Left lobe of liver (tissue), 2 donors: ENCODE measurements around the gene TMEM225B. TPM values are rescaled to one million over a fixed set of nuclear protein-coding genes. Genes with fewer than 3 reads are reported as not detected.
"Not testable (repeated sequence)": the region's sequence is repeated elsewhere in the genome, so short reads cannot be mapped to it uniquely, and the experiment has no call there.

Source experiments
- ATAC-seq: fragments of 200-7000 bp; cut with Tn5 transposase; one replicate; pipeline ENCODE4 v1.9.1; 2020; ENCODE audit warnings: mild to moderate bottlenecking, moderate library complexity
- DNase-seq: peaks from one replicate; pipeline ENCODE4 v3.0.0-alpha.2; 2020; ENCODE audit warnings: low spot score
- total RNA-seq: library from RNA; stranded (reverse); gene quantifications from one replicate; pipeline ENCODE4 v1.2.1, GENCODE V29; 2021
- donor health status: DM: no; HTN: no; CAD: no; lungs with moderate emphysema.
- donor health status: DM: no; HTN: yes; CAD: no.

Gene TMEM225B
- total RNA-seq, 1 donor from 2014 or later, result 0.18 TPM

DNA sequence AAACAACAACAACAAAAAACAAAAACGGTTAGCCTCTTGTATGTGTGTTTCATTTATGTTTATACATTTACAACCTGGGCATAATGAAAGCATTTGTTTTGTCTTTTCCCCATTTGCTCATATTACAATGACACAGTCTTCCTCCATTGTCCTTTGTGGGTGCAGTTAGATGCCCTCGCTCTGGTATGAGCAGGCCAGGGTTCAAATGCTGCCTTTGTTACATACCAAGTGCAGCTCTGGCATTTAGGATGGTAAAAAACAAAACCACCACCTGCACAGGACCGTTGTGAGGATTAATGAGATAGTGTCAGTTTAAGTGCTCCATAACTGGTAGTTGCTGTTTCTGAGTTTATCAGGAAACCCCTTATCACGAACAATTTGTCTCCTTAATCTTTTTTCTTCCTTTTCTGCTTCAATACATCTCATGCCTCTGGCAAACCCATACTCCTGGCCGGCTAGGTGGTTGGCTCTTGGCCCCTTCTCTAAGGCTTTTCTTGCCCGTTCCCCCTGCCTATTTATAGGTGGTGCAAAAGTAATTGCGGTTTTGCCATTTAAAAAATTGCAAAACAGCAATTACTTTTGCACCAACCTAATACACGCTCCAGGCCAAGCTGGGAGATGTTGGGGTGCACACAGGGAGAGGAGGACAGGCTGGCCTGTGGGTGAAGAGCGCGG, 18.6 kb upstream of the TMEM225B start:
- no peak for DNase-seq
- no peak for ATAC-seq

DNA sequence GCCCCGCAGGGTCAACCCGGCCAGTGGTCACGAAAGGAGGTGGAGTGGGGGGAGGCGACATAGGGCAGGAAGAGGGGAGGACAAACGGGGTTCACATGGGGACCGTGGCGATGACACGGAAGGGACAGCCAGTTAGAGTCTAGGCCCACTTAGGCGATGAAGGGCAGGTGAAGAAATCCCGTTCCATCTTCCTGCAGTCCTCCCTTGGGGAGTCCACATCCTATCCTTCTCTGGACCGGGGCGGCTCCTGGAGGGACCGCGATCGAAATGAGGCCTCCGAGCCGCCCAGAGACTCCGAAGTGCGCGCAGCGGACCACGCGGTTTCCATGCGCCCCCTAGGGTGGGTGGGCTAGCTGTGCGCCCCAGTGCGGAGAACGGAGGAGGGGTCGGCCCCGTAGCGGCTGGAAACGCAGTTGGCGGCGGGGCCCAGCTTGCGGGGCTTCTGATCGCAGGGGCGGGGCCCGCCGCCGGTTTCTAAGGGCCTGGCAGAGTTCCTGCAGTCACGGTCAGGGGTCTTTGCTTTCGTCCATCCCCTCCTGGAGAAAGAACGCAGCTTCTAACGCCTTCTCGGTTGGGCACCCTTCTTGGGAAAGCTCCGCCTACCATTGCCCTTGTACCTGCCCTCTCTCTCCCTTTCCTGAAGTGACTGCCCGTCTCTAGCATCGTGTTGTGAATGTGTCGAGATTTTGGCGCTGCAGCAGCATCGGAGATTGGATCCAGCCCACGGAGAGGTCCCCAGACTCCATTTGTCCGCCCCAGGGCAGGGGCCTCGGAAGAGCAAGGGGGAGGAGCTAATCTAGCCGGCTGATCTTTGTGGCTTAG, 17.9 kb upstream of the TMEM225B start:
- ATAC-seq (peak; percentile 81), DNase-seq (no peak)

DNA sequence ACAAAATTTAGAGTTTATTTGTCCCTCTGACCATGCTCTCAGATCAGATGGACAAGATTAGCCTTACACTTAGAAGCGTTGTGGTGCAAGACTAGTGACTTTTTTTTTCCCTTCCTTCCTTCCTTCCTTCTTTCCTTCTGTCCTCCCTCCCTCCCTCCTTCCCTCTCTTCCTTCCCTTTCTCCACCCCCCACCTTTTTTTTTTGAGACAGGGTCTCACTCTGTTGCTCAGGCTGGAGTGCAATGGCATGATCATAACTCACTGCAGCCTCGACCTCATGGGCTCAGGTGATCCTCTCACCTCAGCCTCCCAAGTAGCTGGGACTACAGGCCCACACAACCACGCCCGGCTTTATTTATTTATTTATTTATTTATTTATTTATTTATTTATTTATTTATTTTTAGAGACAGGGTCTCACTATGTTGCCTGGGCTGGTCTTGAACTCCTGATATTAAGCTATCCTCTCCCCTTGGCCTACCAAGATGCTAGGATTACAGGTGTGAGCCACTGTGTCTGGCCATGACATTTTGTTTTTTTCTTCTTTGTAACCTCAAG, 17.2 kb upstream of the TMEM225B start:
- not testable (repeated sequence) for DNase-seq, ATAC-seq

DNA sequence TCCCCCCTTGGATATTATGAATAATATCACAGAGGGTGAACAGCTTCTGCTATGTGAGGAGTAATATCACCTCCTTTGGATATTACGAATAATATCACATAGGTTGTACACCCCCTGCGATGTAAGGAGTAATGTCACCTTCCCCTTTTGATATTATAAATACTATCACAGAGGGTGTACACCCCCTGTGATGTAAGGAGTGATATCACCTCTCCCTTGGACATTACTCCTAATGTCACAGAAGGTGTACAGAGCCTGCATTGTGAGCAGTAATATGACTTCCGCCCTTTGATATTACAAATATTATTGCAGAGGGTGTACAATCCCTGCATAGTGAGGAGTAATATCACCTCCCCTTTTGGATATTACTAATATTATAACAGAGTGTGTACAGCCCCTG, 9.2 kb upstream of the TMEM225B start:
- ATAC-seq (no peak), DNase-seq (no peak)

DNA sequence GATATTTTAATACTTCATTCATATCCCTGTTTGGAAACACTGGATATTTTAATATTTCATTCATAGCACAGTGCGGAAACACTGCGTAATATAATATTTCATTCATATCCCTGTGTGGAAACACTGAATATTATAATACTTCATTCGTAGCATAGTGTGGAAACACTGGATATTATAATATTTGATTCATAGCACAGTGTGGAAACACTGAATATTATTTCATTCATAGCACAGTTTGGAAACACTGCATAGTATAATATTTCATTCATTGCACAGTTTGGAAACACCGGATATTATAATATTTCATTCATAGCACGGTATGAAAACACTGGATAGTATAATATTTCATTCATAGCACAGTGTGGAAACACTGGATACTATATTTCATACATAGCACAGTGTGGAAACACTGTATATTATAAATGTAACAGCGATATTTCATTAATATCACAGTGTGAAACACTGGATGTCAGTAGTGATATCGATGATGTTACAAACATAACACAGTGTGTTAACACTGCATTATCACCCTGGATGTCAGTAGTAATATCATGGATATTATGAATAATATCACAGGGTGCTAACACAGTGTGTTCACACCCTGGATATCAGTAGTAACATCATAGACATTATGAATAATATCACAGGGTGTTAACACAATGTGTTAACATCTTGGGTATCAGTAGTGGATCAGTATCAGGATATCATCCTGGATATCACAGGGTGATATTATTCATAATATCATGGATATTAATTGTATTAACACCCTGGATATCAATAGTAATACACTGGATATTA, 2.9 kb upstream of the TMEM225B start:
- ATAC-seq, result no peak
- DNase-seq, result no peak

DNA sequence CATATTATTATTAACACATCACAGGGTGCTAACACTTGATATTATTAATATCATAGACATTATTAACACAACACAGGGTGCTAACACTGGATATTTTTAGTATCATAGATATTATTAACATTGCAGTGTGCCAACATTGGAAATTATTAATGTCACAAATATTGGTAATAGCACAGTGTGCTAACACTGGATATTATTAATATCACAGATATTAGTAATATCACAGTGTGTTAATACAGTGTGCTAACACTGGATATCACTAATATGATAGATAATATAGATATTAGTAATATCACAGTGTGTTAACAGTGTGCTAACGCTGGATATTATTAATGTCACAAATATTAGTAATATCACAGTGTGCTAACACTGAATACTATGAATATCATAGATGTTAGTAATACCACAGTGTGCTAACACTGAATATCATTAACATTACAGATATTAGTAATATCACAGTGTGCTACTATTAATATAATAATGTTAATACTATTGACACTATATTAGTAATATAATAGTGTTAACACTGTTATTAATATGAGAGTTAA, 1.6 kb upstream of the TMEM225B start:
- DNase-seq (no peak), ATAC-seq (no peak)

DNA sequence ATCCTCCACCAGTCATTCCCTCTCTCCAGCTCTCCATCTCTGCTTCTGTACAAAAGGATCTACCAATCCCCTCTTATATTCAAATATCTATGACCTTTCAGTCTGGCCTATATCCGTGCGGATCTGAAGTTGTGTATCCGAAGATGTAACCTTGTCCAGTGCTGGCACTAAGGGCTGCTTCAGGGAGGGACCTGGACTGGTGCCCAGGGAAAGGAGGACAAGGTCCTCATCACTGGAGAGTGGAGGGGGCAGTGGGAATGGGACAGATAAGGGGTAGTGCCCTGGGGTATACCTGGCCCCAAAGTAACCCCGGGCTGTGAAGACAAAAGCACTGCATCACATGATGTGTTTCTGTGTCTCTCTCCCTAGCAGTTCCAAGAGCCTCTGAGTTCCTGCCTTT, 1.8 kb downstream of the TMEM225B start:
- DNase-seq, result no peak
- no peak for ATAC-seq

DNA sequence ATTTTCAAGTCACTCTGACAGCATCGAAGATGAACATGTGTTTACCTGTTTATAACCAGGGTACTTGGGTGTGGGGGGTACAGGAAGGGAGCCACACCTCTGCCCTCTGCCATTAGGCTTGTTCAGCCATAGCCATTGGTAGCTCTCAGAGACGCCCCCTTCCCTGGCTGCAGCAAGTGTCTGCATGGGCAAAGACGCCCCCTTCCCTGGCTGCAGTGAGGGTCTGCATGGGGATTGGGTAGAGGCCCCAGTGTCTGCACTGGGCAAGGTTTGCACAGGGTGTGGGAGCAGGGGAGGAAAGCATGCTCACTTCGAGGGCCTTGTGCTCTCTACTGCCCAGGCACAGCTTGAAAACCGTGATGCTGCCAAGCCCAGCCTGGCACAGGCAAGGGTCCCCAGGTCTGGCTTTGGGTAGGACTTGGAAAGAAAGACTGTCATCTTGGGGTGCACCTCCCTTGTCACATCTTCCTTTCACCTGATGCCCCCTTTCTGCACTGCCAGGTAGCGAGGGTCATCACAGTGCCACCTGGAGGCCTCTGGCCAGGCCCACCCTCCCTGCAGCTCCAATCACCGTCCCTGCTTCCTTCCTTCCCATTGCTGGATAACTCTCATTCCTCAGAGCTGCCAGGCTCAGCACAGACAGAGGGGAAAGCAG, 3.7 kb downstream of the TMEM225B start:
- ATAC-seq (no peak), DNase-seq (no peak)

DNA sequence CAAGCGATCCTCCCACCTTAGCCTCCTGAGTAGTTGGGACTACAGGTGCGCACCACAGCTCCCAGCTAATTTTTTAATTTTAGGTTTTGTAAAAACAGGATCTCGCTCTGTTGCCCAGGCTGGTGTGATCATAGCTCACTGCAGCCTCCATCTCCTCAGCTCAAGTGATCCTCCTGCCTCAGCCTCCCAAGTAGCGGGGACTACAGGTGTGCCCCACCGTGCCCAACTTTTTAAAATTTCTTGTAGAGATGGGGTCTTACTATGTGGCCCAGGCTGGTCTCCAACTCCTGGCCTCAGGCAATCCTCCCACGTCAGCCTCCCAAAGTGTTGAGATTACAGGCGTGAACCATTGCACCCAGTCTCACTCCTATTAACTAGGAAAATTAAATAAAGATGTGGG, 7.5 kb downstream of the TMEM225B start:
- DNase-seq (no peak), ATAC-seq (no peak)

DNA sequence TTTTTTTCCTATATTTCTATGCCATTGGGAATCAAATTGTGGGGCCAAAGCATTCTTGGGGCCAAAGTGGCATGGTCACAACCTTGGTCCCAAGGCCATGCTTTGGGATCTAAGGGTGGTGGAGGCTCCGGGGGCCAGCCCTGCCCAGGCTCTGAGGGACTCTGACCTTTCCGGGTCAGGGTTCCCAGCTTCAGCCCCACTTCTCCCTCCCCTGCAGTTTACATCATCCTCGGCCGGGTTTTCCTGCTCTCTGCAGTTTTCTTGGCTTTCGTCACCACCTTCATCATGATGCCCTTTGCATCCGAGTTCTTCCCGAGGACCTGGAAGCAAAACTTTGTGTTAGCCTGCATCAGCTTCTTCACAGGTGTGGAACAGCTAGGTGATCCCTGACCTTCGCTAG, 8.5 kb downstream of the TMEM225B start:
- no peak for DNase-seq
- ATAC-seq, result no peak

DNA sequence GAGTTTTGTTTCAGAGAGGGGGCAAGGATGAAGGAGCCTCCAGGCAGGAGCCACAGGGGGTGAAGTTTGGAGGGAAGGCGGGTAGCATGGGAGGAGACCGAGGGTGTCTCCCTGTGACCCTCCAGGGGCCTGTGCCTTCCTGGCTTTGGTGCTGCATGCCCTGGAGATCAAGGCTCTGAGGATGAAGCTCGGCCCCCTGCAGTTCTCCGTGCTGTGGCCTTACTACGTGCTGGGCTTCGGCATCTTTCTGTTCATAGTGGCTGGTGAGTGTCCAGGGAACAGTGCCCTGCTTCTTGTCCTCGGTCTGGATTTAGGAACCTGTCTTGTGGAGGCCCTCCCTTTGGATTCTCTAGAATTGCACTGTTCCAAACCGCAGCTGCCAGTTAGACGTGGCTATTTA, 9.5 kb downstream of the TMEM225B start:
- DNase-seq (no peak), ATAC-seq (no peak)

DNA sequence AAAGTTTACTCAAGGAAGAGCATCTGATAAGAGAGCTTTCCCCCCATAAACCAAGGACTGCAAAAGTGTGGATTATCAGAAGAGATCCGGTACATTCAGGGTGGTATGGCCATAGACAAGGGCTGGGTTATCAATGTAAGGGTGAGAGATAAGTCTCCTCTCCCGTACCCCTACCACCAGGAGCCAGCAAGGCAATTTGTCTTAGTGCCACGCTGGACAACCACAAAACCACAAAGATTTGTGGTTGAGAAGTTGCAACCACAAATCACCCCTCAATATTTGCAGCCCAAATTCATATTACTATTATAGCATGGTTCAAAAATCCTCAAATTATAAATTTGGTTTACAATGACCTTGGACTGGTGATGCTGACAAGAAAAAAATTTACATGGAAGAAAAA, 16.4 kb downstream of the TMEM225B start:
- no peak for DNase-seq
- no peak for ATAC-seq

DNA sequence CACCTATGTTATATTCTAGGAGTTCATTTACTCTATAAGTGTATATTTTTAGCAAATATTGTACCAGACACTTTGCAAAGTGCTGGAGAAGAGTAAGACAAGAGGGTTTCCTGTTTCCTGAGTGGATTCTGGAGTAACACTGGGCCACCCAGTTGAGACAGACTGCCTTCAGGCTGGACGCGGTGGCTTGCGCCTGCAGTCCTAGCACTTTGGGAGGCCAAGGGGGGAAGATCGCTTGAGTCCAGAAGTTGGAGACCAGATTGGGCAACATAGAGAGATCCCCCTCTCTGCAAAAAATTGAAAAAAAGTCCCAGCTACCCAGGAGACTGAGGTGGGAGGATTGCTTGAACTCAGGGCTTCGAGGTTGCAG, 17.9 kb downstream of the TMEM225B start:
- DNase-seq (no peak), ATAC-seq (no peak)

DNA sequence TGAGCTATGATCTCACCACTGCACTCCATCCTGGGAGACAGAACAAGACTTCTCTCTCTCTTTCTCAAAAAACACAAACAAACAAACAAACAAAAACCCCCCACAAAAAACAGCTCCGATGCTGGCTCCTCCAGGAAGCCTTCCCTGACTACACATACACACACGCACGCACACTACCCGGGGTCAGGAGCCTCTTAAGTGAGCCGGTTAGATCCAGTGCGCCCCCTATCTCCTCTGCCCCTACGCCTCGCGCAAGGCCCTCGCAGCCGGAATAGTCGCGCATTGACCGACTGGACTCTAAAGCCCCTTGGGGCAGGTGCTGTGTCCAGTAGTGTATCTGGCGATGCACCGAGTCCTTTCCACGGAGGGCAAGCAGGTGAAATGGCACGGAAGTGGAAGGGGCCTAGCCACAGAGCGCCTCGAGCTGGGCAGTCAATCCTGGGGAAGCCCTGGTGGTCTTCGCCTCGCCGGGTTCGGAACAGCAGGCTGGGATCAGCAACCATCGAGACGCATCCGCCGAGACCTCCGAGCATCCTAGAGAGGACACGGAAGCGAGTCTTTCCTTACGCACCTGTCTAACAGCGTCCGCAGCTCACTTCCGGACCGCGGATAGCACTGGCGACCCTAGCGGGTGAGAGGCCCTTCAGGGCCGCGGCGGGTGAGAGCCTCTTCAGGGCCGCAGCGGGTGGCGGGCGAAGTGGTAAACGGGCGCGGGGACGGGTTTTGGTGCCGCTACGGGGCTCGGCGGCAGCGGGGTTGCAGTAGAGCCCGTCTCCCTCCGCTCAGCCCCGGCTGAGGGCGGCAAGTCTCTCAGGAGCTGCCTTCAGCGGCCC, 18.5 kb downstream of the TMEM225B start, which contains the start of gene ZSCAN25:
Gene ZSCAN25 (plus strand): TSS at position 588 of the 833 bp plus-strand sequence. CDS start 2,661 bp downstream, outside the sequence.
- DNase-seq, result peak; percentile 92
- ATAC-seq, result peak; percentile 98

DNA sequence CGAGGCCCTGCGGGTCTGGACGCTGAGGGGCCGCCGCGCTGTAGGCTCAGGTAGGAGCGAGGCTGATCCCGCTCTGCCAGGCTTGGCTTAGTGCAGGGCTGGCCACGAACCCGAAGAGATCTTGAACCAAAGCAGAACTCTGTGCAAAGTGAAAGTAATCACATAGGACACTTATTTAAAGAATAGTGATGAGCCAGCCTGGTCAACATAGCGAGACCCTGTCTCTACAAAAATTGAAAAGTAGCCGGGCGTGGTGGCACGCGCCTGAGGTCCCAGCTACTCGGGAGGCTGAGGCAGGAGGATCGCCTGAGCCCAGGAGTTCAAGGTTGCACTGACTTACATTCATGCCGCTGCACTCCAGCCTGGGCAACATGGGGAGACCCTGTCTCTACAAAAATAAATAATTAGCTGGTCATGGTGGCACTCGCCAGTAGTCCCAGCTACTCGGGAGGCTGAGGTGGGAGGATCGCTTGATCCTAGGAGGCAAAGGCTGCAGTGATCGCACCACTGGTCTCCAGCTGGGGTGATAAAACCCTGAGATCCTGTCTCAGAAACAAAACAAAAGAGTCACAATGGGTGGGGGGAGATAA, 19.2 kb downstream of the TMEM225B start:
- DNase-seq (no peak), ATAC-seq (no peak)

DNA sequence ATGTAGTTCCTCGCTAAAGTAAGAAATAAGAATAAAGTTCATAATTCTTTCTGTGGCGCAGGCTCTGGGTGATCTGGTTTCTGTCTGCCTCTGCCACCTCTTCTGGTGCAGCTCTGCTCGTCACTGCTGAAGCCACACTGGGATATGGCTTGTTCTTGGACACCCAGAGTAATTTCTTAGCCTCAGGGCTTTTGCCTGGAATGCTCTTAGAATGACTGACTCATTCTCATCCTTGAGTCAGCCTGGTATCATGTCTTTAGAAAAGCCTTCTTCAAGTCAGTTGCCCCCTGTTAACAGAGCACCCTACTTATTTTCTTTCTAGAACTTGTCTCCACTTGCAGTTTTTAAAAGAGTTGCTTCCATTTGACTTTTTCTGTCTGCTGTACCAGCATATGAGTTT, 20.7 kb downstream of the TMEM225B start:
- no peak for DNase-seq
- no peak for ATAC-seq

DNA sequence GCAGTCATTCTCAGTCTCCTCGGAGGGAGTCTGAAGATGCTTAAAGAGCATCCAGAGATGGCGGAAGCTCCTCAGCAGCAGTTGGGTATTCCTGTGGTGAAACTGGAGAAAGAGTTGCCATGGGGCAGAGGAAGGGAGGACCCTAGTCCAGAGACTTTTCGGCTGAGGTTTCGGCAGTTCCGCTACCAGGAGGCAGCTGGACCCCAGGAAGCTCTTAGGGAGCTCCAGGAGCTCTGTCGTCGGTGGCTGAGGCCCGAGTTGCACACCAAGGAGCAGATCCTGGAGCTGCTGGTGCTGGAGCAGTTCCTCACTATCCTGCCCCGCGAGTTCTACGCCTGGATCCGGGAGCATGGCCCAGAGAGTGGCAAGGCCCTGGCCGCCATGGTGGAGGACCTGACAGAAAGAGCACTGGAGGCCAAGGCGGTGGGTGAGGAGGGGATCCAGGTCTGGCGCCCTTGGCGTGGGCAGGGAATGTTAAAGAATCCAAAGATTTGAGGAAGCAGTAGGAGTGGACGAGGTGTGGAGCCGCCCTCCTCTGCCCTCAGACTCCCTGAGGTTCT, 21.6 kb downstream of the TMEM225B start:
- DNase-seq (no peak), ATAC-seq (no peak)

DNA sequence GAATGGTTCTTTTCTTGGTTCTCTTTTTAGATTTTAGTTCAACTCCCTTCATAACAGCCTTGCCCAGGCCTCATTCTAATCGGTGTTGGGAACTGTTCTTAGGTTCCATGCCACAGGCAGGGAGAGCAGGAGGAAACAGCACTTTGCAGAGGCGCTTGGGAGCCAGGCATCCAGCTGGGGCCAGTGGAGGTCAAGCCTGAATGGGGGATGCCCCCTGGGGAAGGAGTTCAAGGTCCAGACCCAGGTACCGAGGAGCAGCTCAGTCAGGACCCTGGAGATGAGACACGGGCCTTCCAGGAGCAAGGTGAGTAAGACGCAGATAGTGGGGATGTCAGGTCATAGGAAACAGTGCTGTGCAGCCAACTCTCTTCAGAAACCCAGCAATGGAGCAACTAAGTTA, 23.2 kb downstream of the TMEM225B start:
- DNase-seq, result no peak
- ATAC-seq, result no peak

DNA sequence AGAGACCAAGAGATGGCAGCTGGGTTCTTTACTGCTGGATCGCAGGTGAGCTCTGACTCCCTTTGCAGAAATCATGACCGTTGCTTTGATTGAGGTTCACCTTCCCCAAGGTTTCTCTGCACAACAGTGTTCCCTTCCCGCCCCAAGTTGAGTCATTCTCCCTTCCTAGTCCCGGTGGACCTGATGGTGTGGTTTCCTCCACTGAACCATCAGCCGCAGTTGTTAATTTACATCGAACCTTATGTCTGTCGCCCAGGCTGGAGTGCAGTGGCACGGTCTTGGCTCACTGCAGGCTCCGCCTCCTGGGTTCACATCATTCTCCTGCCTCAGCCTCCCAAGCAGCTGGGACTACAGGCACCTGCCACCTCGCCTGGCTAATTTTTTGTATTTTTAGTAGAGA, 24.5 kb downstream of the TMEM225B start:
- no peak for DNase-seq
- ATAC-seq, result no peak
